NCI-H226 (cell line): Measurements from ENCODE around the gene SCN7A.
"Not testable (repeated sequence)": the region's sequence is repeated elsewhere in the genome, so short reads cannot be mapped to it uniquely, and the experiment has no call there.

Source experiments
- DNase-seq: peaks from one replicate; pipeline ENCODE4 v3.0.0-alpha.2; 2015

Gene SCN7A

DNA sequence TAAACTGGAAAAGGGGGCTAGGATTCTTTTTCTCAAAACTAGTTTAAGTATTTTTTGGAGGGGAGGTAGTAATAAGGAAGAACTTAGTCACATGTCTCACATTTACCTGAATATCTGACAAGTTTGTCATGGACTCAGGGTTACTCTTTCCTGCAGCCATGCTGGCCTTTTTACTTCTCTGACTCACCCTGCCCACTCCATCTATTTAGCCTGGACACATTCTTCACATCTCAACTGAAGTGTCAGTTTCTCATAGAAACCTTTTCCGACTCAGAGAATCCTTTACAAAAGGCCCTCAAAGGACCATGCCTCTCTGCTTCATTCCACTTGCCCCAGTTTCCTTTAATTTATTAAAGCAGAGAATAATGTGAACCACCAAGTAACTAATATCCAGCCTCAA is 42.6 kb downstream of the SCN7A start:
- DNase-seq, result peak; percentile 31

DNA sequence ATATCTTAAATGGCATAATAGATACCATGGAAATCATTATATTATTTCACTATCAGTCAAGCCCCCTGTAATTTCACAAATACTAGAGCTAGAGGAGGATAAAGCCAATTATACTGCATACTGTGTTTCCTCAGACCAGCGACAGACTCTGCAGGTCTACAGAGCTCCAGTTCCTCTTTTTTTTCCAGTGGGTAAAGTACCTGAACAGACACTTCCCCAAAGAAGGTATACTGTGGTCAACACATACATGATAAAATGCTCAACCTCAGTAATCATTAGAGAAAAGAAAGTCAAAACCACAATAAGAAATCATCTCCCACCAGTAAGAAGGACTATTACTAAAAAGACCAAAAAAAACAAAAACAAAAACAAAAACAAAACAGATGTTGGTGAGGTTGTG is 44.6 kb downstream of the SCN7A start:
- no peak for DNase-seq

- DNase-seq, result no peak
Observed at GRCh38 chr2:166448106-166448505, 45.9 kb downstream of the SCN7A start.

DNA sequence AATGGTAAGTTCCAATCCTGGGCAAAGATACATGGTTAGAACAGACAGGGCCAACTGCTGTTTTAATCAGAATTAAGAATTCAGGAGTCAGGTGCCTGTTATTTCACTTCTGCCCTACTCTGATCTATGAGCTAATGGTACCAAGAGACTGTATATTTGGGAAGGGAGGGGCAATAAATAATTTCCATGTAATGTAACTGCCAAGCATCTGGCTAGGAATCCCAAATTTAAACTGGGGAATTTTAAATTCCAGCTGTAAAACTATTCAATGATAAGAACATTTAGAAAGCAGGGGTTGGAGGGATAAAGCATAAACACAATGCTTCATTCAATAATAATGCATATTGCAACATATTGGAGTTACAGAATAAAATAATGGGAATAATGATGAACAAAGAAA is 49.7 kb downstream of the SCN7A start:
- DNase-seq, result no peak

- DNase-seq, result no peak
Observed at GRCh38 chr2:166440313-166440712, 53.7 kb downstream of the SCN7A start.

GRCh38 chr2:166439078-166439477 is 55.0 kb downstream of the SCN7A start:
- DNase-seq, result no peak

DNA sequence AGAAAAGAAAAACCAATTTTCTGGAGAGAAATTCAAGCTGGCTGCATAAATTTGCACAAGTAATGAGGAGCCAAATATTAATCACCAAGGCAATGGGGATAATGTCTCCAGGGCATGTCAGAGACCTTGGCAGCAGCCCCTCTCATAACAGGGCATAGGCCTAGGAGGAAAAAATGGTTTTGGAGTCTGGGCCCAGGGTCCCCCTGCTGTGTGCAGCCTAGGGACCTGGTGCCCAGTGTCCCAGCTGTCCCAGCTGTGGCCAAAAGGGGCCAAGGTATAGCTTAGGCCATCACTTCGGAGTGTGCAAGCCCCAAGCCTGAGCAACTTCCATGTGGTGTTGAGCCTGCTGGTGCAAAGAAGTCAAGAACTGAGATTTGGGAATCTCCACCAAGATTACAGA is 57.1 kb downstream of the SCN7A start:
- DNase-seq, result no peak

- no peak for DNase-seq
Observed at GRCh38 chr2:166436189-166436588, 57.9 kb downstream of the SCN7A start.

- no peak for DNase-seq
Observed at GRCh38 chr2:166434491-166434890, 59.6 kb downstream of the SCN7A start.

DNA sequence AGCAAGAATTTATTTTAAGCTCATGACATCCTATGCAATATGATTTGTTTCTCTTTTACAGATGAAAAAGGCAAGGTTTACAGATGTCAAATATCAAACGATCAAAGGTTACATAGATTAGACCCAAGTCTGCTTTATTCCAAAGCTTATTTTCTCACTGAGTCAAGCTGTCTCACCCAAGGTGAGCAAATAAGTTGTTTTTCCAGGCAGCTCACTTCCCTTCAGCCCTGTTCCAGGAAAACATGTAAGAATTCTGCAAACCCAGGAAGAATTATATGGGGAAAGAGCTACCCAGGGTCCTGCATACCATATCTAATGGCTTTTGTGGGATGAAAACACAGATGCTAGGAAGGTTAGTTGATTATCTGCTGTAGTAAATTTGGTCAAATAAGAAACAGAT is 60.6 kb downstream of the SCN7A start:
- DNase-seq, result no peak

- no peak for DNase-seq
Observed at GRCh38 chr2:166432331-166432730, 61.7 kb downstream of the SCN7A start.

GRCh38 chr2:166424841-166425240 is 69.2 kb downstream of the SCN7A start:
- no peak for DNase-seq

- no peak for DNase-seq
Observed at GRCh38 chr2:166419616-166419934, 74.5 kb downstream of the SCN7A start.

DNA sequence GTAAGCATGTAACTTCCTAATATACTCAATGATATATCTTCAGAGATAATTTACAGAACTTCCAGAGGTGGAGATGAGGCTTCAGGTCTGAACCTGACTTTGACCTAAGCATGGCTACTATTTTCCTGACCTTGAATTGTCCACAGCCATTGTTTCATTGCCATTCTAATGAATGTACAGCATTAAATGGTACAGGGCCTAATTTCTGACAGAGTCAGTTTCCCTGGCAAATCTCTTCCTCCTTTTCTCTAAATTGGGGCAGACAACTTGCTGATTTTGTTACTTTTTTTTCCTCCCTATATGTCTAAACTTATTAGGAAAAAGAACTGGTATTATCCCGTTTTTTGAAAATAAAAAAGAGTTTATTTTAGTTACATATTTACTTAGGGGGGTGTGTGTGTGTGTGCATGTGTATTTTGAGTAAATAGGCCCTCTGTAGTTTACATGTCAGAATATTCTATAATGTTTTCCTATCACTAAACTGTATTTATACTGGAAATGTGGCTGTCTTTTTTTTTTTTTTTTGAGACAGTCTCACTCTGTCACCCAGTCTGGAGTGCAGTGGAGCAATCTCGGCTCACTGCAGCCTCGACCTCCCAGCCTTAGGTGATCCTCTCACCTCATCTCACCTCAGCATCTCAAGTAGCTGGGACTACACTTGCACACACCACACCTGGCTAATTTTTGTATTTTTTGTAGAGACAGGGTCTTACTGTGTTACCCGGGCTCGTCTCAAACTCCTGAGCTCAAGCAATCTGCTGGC is 75.0 kb downstream of the SCN7A start:
- DNase-seq, result no peak

DNA sequence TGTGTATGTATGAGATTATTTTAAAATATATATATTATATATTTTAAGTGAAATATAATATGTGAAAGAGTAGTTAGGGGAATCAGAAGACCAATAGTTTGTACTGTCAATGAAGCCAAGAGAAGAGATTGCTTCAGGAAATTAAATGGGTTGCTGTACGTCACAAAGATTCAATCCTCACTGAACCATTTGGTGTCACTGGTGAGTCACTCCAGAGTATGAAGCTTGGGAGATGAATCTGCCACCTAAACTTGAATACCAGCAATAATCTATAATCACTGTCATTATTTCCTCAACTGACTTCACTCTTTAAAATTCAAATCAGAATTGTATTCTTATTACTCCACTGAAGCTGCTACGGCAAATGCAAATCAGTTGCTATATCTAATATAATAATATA is 76.4 kb downstream of the SCN7A start:
- peak; percentile 22 for DNase-seq

- no peak for DNase-seq
Observed at GRCh38 chr2:166413255-166413654, 80.8 kb downstream of the SCN7A start.

- peak; percentile 96 for DNase-seq
Observed at GRCh38 chr2:166411473-166412230, 82.4 kb downstream of the SCN7A start.

DNA sequence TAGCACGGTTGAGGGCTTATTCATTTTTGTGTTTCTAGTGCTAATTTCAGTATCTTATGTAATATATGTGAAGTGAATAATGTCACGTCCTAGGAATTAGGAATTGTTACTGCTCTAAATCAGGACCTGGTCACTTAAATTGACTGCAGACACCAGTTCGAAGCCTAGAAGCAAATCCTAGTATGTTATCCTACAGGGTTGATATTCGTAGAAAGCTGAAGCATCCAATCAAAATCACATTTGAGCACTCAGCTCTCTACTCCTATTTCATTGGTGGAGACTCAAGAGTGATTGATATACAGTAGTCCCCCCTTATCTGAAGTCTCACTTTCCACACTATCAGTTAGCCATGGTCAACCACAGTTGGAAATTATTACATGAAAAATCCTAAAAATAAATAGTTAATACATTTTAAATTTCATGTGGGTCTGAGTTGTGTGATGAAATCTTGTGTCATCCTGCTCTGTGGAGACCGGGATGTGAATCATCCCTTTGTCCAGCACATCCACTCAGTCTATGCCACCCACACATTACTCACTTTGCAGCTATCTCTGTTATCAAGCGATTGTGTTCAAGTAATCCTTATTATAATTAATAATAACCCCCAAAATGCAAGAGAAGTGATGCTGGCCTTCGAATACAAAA is 83.1 kb downstream of the SCN7A start:
- DNase-seq, result peak; percentile 92

GRCh38 chr2:166407746-166408145 is 86.3 kb downstream of the SCN7A start:
- not testable (repeated sequence) for DNase-seq

GRCh38 chr2:166406374-166406773 is 87.7 kb downstream of the SCN7A start:
- no peak for DNase-seq

DNA sequence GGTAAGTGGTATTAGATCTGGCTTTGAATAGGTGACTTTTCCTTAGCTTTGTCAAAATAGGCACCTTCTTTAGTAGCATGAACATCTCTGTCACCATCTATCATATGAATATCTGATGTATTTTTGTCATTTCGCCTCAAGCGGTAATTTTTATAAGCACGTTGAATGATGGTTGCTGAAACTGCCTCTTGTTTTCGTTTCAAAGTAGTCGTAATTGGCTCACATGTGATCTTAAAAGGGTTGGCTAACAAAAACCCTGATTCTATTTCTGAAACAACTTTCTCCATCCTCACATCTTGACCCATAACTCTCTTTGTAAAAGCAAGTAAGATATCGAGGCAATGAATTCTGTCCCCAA is 88.5 kb downstream of the SCN7A start:
- no peak for DNase-seq

DNA sequence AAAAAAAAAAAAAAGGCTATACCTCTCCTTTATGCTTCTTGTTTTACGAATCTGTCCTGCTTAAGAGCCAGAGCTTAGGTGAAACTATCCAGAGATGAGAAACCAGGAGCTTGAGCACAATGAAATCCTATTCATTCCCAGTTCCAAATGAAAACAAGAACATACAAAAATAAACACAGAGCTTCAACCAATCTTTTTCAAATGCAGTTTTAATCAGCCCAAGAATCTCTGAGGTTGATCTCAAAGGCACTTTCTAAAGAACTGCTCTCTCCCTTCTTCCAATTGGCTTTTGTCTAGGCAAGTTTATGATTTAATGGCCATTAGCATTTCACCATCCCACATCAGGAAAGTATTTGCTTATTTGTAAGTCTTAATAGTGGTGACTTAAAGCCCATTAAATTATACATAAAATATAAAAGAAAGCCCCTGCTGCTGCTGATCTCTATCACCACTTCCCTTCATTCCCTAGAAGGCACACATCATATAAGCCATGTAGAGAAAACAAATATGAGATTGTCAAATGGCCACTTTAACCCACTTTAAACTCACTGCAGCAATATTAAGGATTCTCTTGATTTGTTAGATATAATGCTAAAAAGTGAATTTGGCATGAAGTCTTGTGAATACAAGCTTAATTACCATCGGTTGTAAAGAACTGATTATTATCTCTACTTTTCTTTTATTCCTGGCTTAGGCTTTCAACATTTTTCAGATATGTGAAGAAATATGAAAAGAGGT is 89.0 kb downstream of the SCN7A start:
- DNase-seq, result no peak

GRCh38 chr2:166394245-166394644 is 99.8 kb downstream of the SCN7A start:
- no peak for DNase-seq

GRCh38 chr2:166393008-166393407 is 101.0 kb downstream of the SCN7A start:
- no peak for DNase-seq
